Lower leg skin (tissue), 4 donors: ENCODE data around the gene SPRED2. TPM values are rescaled to one million over a fixed set of nuclear protein-coding genes. Genes with fewer than 3 reads are reported as not detected.

Experiments used
- DNase-seq, 2 donors: peaks; one replicate each; pipeline ENCODE4 v3.0.0-alpha.2; 2019; ENCODE audit warnings: low spot score in 2 of 2
- H3K4me3 ChIP-seq: fragments of 200-600 bp; sonication (generic); 2 replicates; pipeline ENCODE4 v1.5.1; 2017; ENCODE audit warnings: mild to moderate bottlenecking, low read depth; ENCODE audit not compliant: poor library complexity, severe bottlenecking
- POLR2A ChIP-seq, 2 donors: fragments of 450-650 bp; IDR thresholded peaks; one replicate each; pipeline ENCODE4 v1.6.1; 2016 to 2017; ENCODE audit warnings: antibody characterized with exemption in 2 of 2, mild to moderate bottlenecking in 1 of 2, moderate library complexity in 1 of 2
- WGBS, 2 donors: methylation state at CpG; one replicate each; pipeline ENCODE4 v1.1.5; 2018; 5-methylcytosine and 5-hydroxymethylcytosine counted together
- intact Hi-C: fragments of 100-400 bp; cut with DNase I; formaldehyde crosslinking; loops from one replicate; pipeline ENCODE4 v1.15.0; 2023; ENCODE audit warnings: low total_unique reads
- total RNA-seq, 4 donors: library from RNA; depleted of rRNA; stranded (reverse); fragments of >200 nt; gene quantifications; one replicate each; pipeline ENCODE4 v1.1.0, GENCODE V29; 2016
- TF ChIP-seq, protein P1 (sequence below), 3 donors: fragments of 450-650 bp; IDR thresholded peaks; one replicate each; pipeline ENCODE4 v1.5.1; 2016; ENCODE audit warnings: antibody characterized with exemption in 3 of 3, mild to moderate bottlenecking in 3 of 3, moderate library complexity in 2 of 3

SPRED2 gene
- total RNA-seq, 4 donors from 2014 or later: 14.5 to 21.7 (median 16.6) TPM

DNA sequence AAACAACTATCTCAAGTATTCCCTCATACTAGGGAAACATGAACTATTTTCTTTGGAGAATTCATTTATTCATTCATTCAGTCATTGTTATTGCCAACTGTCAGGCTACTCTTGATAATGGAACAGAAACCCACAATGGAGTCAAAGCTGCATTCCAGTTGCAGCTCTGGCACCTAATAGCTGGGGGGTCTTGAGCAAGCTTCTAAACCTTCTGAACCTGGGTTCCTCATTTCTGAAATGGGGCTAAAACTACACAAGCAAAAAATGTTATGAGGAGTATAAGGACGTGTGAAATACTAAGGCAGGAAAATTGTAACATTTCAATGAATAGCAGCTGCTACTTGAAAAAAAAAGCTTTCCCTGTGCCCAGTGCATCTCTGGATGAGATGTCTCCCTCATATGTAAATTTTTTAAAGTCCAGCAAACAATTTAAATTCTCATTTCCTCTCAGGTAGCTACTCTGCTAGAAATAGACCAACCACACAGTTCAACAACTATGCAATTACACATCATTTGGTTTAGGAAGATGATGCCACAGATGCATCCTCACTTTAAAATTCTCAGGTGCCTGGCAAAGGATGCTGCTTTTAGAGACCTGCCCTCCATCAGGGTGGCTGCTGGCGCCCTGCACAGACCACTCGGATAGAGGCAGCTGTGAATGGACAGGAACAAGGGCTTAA, 38.5 kb downstream of the SPRED2 start:
- H3K4me3 ChIP-seq: no peak overlapping the region
- no peak for DNase-seq
- WGBS, 2 donors: 73% methylated on average over 3 of the region's 3 CpGs
- TF ChIP-seq, protein P1, sequence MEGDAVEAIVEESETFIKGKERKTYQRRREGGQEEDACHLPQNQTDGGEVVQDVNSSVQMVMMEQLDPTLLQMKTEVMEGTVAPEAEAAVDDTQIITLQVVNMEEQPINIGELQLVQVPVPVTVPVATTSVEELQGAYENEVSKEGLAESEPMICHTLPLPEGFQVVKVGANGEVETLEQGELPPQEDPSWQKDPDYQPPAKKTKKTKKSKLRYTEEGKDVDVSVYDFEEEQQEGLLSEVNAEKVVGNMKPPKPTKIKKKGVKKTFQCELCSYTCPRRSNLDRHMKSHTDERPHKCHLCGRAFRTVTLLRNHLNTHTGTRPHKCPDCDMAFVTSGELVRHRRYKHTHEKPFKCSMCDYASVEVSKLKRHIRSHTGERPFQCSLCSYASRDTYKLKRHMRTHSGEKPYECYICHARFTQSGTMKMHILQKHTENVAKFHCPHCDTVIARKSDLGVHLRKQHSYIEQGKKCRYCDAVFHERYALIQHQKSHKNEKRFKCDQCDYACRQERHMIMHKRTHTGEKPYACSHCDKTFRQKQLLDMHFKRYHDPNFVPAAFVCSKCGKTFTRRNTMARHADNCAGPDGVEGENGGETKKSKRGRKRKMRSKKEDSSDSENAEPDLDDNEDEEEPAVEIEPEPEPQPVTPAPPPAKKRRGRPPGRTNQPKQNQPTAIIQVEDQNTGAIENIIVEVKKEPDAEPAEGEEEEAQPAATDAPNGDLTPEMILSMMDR (IDR thresholded peaks at IDR 0.05): no peak
- TF ChIP-seq POLR2A (IDR thresholded peaks at IDR 0.05): no peak
- intact Hi-C loops: no loop called here

DNA sequence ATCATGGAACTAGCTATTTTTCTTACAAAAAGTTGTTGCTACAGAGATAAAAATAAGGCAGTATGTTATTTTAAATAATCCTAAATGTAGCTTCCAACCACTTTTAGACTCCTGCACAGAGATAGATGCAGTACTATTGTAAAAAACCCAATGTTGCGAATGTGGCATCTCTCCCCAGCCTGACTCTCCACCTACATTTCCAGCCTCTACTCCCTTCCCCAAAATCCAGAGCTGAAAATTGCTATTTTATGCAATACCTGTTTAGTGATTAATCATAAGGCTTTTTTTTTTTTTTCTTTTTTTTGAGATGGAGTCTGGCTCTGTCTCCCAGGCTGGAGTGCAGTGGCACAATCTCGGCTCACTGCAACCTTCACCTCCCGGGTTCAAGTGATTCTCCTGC, 39.4 kb downstream of the SPRED2 start:
- intact Hi-C loops: no loop called here
- TF ChIP-seq POLR2A (IDR thresholded peaks at IDR 0.05): no peak
- TF ChIP-seq, protein P1 (IDR thresholded peaks at IDR 0.05): no peak
- no peak for DNase-seq
- 87 to 93% methylated on average over 3 of the region's 3 CpGs for WGBS, 2 donors
- H3K4me3 ChIP-seq: no peak overlapping the region

DNA sequence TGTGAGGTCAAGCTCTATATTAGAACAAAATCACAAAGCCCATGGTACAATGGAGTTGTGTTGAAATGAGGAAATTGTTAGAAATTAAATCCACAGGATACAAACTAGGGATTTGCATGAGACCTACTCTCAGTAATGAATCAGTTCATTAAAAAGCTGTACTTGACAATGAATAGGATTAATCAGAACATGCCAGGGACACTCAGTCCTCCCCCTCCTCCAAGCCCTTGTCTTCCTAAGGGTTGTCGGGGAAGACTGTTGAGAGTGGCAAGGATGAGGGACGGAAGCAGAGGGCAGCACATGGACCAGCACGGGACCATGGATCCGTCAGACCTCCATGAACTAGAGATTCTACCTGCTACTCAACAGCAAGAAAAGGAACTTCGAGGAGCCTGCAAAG, 39.8 kb downstream of the SPRED2 start:
- WGBS, 2 donors: 95% methylated on average over 5 of the region's 5 CpGs
- TF ChIP-seq POLR2A (IDR thresholded peaks at IDR 0.05): no peak
- TF ChIP-seq, protein P1 (IDR thresholded peaks at IDR 0.05): no peak
- intact Hi-C loops: no loop called here
- H3K4me3 ChIP-seq: no peak overlapping the region
- DNase-seq: no peak

DNA sequence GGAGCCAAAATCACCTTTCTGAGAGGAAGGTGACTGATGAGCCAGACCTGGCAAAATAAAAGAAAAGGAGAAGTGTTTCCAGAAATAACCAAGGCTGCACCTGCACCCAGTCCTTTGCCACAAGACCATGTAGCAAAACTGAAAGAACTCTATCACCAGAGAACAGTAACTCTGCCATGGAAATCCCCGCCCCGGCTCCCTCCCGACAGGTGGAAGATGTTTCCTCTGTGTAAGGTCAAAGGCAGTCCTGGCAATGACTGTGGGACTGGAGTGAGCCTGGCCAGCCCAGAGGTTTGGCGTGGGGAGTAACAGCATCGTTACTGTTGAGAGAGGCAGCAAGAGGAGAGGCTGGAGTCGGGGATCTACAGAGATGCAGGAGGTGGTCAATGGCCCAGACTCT, 42.3 kb downstream of the SPRED2 start:
- intact Hi-C loops: no loop called here
- 44 to 67% methylated on average over 6 of the region's 6 CpGs for WGBS, 2 donors
- no peak for DNase-seq
- TF ChIP-seq, protein P1 (IDR thresholded peaks at IDR 0.05): no peak
- TF ChIP-seq POLR2A (IDR thresholded peaks at IDR 0.05): no peak
- H3K4me3 ChIP-seq: no peak overlapping the region

DNA sequence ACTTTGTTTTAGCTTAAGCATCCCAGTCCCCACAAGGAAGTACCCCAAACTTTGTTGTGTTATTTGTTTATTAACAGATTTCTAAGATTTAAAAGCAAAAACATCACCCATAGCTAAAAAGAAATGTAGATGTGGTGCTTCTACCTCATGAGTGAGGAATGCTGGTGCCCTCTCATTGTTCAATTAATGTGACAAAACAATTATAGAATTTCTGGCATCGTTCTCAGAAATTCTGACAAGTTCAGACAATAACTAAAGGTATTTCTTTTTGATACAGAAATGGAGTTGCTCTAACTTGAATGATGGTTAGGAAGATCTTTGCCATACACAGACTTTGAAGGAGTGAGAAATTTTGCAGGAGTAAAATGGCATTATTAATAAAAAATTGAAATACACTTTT, 42.9 kb downstream of the SPRED2 start:
- TF ChIP-seq, protein P1 (IDR thresholded peaks at IDR 0.05): no peak
- no peak for TF ChIP-seq POLR2A (IDR thresholded peaks at IDR 0.05)
- WGBS, 2 donors: 44 to 53% methylated on average over 1 of the region's 1 CpG
- no peak for DNase-seq
- intact Hi-C loops: no loop called here
- H3K4me3 ChIP-seq: no peak overlapping the region
